GM21390 (cell line): ENCODE measurements around the gene TMEM140.

Experiments used
- ATAC-seq: cut with Tn5 transposase; IDR thresholded peaks from one replicate; pipeline ENCODE4 v1.9.1; 2021; ENCODE audit not compliant: unreplicated experiment

TMEM140 gene

DNA sequence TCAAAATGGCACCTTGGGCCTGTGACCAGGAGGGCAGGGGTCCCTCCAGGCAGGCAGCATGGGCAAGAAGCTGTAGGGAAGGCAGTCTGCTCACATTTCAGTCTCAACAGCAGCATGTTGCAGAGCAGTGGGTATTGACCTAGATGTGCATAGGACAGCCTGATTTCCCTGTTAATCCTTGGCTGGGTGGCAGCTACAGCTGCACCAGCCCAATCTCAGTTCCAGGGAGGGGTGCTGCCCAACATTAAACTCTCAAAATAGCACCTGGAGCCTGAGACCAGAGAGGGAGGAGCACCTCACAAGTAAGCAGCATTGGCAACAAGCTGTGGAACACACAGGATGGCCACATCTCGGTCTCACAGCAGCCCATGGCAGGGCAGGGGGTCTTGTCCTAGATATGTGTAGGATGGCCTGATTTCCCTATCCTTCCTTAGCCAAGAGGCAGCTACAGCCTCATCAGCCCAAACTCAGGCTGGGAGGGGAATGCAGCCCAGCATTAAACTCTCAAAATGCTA is 10.3 kb downstream of the TMEM140 start:
- no peak for ATAC-seq

DNA sequence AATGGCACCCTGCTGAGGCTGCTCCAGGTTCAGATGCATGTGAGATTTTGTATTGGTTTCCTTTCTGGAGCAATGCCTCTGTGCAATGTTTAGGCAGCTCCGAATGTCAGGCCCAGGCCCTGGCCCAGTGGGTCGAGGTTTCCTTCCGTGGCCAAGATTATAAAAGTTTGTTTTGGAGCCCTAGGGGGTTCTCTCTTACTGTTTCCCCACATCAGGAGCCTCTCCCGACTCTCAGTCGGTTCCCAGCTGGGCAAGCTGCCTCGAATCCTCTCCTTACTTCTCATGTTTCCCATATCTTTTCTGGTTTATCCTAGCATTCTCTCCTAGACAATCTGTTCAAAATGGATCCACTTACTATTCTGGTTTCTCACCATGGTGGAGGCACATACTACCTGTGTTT is 11.0 kb downstream of the TMEM140 start:
- ATAC-seq, result no peak

DNA sequence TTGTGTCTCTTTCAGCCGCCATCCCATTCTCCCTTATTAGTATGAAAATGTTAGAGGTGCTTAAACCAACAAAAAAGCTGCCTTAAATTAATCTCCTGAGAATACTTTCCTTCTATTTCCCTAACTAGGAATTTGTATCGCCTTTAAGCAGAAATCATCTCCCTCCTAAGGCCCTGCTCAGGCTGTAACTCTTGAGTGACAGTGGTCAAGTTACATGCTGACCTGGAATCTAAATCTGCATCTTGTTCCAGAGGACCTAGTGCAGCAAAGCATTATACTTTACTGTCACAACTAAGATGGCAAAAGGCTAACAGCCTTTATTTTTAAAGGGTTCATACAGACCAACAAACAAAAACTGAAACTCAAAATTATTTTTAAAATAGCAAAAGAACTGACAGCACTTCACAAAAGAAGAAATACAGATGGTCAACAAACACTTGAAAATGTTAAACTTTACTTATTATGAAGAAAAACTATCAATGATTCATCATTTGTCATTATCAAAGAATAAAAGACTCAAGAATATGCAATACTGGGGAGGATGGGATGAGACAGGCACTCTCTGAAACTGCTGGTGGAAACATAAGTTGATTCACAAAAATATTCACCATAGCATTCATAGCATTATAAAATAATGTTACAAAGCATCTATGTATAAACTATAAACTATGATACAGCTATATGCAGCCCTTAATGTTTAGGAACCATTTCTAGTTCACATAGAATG is 11.7 kb downstream of the TMEM140 start:
- no peak for ATAC-seq

DNA sequence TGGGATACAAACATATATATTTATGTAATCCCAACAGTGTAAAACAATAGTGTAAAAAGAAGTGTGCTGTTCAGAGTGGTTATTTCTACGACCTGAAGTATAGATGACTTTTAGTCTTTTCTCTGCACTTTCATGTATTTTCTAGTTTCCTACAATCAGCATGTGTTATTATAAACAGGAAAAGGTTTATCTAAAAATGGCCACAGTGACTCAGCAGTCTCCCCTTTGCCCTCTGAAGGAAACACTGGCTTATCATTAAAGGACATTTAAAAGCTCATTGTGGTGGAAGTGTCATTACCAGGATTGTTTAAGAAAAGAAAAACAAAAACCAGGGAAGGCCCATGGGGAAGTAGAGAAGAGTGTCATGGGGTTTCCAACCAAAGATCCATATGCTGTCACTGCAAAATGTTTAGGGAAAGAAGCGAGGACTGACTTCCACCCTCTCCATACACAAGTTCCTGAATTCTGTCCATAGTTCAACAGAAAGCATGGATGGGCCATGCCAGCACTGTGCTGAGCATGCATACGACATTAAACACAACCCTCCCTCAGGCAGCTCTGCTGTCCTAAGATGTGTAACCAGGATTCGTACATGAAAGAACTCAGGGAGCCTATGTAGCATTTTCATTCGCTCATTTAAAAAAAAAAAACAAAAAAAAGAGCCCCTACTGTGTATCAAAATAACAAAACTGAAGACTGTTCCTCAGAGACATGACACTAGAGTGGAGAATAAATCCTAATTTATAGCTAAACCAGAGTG is 12.4 kb downstream of the TMEM140 start:
- peak; percentile 55 for ATAC-seq

DNA sequence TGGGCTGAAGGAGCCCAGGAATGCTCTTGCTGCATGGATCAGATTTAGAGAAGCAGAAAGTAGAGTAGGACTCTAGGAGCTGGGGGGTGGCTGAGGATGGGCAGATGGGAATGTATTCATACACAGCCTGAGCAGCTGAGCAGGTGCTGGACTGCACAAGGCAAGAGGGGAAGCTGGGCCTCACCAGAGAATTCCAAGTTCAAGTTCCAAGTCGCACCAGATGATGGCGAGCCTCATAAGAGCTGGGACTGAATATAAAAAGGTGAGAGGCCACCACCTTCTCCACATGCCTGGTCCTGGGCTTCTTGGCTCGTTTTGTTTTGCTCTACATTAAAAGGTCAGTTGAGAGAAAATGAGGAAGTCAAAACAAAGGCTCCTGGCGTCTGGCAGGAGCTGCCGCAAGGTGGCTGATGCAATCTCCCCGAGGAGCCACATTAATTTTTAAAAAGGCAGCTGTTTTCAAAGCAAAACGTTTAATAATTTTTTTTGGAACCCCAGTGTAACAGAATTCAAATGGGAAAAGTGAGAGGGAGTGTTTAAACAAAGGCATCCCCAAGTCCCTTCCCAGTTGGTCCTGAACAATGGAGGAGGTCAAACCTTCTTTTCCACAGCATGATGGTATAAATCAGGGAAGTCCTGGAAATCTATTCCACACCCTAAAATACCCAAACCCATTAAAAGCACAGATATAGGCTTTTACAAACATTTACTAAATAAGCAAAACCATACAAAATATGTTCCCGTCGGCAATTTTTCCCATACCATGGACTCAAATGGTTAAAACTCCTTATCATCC is 13.2 kb downstream of the TMEM140 start:
- ATAC-seq, result no peak

DNA sequence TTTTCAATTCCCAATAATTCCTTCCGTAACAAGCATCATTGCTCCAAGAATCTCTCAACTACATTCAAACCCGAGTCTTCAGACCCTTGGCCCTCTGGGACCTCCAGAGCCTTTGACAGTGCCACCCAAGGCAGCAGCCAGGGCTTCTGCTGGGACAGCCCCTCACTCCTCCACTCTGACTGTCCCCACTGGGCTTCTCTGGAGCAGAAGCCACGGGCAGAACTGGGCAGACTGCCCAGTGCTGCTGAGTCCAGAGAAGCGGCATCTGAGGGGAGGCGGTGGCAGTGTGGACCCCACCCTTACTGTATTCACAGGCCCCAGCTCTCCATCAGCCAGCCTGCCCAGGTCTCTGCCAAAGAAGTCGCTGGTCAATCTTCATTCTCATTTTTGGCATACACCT is 13.8 kb downstream of the TMEM140 start:
- ATAC-seq, result no peak

DNA sequence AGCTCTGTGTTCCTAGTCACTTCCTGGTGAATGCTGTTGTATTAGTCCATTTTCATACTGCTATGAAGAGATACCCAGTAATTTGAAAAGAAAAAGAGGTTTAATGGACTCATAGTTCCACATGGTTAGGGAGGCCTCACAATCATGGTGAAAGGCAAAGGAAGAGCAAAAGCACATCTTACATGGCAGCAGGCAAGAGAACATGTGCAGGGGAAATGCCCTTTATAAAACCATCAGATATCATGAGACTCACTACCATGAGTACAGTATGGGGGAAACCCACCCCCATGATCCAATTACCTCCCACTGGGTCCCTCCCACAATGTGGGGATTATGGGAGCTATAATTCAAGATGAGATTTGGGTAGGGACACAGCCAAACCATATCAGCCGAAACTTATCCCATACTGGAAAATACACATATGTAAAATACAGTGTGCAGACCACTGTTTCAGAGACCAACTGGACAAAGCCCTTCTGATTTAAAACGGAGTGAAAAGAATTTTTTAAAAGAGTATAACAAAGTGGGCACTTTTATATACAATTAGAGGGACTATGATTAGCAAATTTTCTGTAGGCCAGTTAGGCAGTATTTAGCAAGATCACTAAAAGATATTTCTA is 14.6 kb downstream of the TMEM140 start:
- ATAC-seq, result no peak

DNA sequence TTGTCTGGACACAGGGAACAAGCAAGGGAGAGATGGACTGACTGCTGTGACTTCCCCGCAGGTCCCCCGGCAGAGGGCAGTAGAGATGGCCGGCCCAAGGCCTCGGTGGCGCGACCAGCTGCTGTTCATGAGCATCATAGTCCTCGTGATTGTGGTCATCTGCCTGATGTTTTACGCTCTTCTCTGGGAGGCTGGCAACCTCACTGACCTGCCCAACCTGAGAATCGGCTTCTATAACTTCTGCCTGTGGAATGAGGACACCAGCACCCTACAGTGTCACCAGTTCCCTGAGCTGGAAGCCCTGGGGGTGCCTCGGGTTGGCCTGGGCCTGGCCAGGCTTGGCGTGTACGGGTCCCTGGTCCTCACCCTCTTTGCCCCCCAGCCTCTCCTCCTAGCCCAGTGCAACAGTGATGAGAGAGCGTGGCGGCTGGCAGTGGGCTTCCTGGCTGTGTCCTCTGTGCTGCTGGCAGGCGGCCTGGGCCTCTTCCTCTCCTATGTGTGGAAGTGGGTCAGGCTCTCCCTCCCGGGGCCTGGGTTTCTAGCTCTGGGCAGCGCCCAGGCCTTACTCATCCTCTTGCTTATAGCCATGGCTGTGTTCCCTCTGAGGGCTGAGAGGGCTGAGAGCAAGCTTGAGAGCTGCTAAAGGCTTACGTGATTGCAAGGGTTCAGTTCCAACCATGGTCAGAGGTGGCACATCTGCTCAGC is 16.6 kb downstream of the TMEM140 start:
- ATAC-seq, result no peak

DNA sequence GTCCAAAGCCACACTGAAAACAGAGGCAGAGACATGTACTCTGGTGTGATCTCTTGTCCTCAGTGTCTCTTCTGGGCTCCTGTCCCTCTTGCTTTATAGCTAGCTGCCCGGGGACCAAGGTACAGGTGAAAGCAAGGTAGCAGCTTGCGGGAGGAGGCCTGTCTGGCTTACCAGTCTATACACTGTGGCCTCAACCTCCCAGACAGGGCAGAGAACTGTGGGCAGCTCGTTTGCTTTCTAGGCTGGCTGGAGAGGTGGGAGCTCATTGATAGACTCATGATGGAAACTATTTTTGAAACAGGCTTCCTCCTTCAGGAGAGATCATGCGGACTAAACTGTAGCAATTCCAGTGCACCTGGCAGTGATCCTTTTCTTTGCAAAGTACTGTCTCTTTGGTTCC is 18.0 kb downstream of the TMEM140 start:
- ATAC-seq, result no peak

DNA sequence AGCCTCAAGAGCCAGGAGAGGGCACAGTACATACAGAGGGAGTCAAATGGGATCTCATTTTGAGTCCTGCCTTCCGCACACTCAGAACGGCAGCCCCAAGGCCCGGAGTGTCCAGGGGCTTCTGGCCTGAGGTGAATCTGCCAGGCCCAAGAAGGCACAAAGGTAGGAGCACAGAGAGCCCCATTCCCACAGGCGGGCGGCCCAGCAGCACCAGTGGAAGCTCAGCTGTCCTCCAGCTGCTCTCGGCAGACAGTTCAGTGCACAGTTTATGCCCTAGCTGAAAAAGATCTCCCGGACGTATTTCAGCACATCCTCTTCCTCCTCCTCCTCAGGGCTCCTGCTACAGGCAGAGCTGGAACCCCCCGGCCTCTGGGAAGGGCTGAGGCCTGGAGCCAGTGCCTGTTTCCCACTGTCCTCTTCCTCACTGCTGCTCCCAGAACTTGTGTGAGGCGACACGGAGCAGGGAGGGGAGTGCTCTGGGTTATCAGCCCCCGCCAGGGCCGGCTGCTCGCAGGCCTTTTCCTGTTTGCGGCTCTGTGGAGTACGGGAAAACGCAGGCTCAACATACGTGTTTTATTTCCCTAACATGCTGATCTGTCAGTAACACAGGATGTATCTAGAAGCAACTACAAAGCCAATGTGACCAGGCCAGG is 18.6 kb downstream of the TMEM140 start:
- no peak for ATAC-seq

DNA sequence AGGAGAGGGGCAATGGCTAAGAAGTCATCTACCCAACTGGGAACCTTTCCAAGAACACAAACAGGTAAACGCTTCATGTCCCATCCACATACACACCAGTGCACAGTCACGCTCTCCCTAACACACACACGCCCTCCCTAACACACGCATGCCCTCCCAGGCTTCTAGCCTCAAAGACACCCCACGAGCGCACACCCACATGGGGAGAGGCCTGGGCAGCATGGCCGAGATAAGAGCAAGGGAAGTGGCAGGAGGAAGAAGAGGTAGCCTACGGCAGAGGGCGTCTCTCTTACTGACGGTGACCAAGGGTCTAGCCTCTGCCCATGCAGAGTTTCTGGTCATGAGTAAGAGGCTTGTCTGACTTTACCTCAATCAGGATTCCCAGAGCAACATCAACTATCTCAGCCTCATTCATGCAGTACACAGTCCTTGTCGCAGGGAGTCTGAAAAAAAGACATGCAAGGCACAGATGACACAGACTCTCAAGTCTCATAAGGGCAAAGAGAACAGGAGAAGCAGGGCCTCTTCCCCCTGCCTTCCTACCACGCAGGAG is 19.6 kb downstream of the TMEM140 start:
- ATAC-seq, result no peak

DNA sequence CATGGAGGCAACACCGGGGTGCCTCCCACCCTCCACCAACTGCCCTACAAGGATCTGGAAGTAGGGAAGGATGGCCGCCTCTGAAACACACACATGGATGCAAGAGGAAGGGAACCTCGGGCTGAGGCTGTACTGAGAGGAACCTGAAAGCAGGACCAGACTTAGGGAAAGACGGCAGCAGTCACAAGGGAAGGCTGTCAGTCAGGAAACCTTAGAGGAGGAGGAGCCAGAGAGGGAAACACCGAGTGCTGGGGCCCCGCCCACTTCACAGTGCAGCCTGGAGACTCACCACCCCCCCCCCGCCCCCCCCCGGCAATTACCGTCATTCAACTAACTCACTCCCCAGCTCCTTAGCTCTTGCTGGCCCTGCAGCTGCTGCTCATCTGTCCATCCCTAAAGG is 20.1 kb downstream of the TMEM140 start:
- ATAC-seq, result no peak

DNA sequence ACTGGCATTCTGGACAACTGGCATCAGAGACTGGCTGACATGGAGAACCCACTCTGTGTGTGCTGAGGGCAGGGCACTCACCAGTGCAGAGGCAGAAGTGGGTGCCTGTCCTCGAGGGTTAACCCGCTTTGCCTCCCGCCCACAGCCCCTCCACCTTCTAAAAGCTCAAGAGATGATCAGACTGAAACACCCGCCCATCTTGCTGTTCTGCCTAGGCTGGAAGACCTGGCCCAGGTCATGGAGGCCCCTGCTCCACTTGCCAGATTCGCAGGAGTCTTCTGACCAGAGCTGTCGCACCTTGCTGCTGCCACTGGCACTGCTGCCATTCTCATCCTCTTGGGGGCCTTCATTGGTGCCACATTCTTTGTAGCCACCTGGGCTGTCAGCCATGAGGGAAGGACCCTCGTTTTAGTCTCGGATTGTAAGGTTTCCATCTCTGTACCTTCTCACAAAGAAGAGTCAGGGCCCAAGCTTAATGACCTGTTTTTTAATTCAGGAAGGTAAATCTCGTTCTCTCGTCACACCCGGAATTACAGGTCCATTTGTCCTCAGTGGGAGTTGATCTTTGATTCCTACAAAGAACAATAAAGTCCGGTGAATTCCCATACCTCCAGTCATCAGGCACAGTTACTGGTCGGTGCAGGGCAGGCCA is 20.7 kb downstream of the TMEM140 start:
- no peak for ATAC-seq

DNA sequence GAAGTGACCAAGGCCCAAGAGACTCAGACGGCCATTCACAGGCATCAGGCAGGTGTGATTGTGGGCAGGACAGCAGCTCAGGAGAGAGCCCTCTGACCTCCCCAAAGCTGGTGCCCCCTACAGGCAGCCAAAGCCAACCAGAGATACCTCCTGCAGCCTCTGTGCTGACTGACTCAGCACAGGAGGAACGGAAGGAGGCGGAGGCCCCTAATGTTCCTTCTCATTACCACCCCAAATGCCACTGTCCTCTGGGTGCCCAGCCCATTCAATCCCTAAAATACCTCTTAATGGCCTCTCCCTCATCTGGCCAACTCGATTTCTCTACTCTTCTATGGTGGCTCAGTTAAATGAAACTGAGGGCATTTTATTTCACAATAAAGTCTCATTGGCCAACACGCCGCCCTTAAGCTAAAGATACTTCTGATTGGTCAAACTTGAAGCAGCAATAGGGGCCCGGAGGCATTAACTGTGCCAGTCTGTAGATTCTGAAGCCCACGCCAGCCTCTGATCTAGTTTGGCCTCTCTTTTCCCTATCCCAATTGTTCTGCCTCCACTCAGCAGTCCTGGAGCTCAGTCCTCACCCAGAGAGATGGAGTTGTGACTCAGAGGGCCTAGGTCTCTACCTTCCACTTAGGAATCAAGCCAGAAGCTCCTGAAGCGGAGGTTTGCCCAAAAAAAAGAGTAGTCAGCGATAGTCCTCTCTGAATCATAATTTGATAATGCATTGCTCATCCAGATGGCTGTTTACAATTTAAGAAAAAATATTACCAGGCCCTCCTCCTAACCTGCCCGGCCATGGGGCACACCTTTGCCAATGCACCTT is 21.5 kb downstream of the TMEM140 start:
- ATAC-seq, result peak; percentile 36

DNA sequence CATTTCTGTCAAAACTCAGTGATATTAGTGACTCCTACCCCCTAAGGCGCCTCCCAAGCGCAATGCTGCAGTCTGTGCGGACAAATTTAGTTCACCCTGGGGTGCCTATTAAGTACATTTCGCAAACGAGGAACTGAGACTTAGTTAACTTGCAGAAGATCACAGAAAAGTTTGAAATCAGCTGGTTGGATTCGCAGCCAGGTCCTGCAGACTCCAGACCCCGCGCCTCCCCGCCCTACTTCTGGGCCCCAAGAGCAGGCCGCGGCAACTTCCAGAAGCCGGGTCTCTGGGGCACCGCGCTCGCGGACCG is 22.0 kb downstream of the TMEM140 start:
- peak; percentile 7 for ATAC-seq

DNA sequence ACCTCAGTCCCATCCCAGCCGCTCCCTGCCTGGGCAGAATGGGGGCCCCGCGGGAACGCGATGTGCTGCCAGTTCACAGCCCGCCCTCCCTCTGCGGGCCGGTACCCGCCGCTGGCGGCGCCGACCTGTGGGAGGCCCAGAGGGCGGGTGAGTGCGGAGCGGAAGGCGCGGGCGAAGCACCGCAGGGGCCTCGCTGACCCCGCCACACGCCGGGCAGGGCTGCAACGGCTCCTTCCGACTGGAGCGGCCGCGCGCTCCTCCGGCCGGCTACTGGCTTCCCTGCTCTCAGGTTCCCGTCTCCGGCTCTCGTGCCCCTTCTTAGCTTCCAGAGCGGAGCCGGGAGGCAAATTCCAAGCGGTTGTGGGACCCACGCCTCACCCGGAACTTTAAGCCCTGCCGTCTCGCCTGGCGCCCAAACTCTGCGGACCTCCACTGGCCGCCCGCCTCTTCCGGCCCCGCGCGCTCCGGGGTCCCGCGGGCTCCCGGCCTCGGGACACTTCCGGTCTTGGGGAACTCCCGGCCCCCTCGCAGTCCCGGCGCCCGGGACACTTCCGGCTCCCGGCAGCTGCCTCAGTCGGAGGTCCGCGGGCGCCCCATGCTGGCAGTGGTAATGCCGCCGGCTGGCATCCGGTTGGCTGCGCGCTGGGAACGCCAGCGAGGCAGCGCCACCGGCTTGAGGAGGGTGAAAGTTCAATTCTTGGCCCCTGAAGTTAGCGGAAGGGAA is 22.6 kb downstream of the TMEM140 start, which contains the start of gene CYREN:
CYREN (minus strand) TSS at position 434 of the 724 bp plus-strand sequence. CDS start 1,785 bp downstream, outside the sequence.
- ATAC-seq, result peak; percentile 76

DNA sequence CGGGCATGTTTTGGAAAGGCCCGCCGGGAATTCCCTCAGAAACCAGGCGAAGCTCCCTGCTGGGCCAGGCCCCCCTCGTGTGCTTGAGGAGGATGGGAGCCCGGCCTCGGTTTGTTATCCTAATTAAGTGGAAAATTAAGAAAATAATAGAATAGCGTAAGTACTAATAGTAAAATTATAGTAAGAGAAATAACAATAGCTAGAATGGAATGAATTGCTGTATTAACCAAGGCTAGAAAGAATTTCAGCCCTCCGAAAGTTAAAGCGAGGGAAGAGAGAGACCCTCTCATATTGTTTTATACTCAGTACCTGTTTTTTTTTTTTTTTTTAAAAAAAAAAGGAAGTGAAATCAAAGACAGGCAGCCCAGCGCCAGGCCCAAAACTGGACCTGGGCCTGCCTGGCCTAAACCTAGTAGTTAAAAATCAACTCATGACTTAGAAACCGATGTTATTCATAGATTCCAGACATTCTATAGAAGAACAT is 23.2 kb downstream of the TMEM140 start:
- peak; percentile 35 for ATAC-seq
